ENCODE data around the gene TMEM18. TPM values are rescaled to one million over a fixed set of nuclear protein-coding genes. Genes with fewer than 3 reads are reported as not detected.

The TMEM18 gene
- total RNA-seq, 4 donors from 2014 or later: 8.7 to 27.3 (median 10.2) TPM

DNA sequence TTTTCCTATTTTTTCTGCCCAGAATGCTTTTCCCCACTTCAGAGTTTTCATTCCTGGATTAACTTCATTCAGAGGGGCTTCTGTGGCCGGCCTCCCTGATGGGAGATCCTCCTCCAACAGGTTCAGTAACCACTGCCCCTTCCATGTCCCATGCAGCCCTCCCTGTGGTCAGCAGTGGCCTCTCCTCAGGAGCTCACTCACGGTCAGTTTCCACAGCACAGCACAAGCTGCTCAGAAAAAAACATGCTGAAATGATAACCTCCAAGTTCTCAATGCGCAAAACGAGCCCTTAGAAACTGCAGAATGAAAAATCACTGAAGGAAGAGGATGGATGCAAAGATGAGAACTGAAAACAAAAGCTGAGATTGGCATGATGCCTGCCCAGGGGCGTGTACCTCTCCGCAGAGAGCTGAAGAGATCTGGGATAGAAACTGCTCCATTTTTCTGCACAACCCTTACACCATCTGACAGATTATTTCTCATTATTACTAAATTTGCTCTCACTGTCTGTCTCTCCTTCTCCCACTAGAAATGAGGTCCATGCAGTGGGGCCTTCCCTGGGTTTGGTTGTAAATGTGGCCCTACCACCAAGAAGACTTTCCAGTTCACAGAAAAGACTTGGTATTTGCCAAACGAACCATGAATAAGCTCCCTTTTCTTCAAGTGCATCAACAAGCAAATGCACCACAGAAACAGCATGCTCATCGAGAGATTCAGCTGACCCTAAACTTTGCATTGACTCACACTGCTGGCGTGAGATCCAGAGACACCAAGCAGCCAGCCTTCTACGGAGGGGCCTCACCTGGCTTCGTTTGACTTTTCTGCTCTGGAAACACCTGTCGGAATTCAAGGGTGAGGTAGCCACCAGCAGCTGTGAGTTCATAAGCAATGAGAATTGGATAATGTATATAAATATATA is 51.5 kb downstream of the TMEM18 start:
- peaks cover 0 to 7% (median 0%) of the 10 kb centered on the region in 4 donors for H3K27me3 ChIP-seq
- no peaks in the 10 kb centered on the region for H3K4me1 ChIP-seq
- no peak overlapping the region for H3K4me3 ChIP-seq
- no peak overlapping the region for H3K27ac ChIP-seq (replicated peaks in 1 of 4)
- no peaks in the 10 kb centered on the region for H3K36me3 ChIP-seq
- TF ChIP-seq, protein P1, sequence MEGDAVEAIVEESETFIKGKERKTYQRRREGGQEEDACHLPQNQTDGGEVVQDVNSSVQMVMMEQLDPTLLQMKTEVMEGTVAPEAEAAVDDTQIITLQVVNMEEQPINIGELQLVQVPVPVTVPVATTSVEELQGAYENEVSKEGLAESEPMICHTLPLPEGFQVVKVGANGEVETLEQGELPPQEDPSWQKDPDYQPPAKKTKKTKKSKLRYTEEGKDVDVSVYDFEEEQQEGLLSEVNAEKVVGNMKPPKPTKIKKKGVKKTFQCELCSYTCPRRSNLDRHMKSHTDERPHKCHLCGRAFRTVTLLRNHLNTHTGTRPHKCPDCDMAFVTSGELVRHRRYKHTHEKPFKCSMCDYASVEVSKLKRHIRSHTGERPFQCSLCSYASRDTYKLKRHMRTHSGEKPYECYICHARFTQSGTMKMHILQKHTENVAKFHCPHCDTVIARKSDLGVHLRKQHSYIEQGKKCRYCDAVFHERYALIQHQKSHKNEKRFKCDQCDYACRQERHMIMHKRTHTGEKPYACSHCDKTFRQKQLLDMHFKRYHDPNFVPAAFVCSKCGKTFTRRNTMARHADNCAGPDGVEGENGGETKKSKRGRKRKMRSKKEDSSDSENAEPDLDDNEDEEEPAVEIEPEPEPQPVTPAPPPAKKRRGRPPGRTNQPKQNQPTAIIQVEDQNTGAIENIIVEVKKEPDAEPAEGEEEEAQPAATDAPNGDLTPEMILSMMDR (IDR thresholded peaks at IDR 0.05): no peak
- no peak for TF ChIP-seq POLR2A (IDR thresholded peaks at IDR 0.05; ENCODE audit: low read depth)
- TF ChIP-seq POLR2AphosphoS5 (IDR thresholded peaks at IDR 0.05): no peak
- no peak for TF ChIP-seq EP300 (IDR thresholded peaks at IDR 0.05)
- WGBS: 75% methylated on average over 12 of the region's 12 CpGs
- no peaks in the 10 kb centered on the region for H3K9me3 ChIP-seq
- peak; percentile 64 for DNase-seq (ENCODE audit: extremely low spot score)
- intact Hi-C loops (cut with DNase I): no loop called here

DNA sequence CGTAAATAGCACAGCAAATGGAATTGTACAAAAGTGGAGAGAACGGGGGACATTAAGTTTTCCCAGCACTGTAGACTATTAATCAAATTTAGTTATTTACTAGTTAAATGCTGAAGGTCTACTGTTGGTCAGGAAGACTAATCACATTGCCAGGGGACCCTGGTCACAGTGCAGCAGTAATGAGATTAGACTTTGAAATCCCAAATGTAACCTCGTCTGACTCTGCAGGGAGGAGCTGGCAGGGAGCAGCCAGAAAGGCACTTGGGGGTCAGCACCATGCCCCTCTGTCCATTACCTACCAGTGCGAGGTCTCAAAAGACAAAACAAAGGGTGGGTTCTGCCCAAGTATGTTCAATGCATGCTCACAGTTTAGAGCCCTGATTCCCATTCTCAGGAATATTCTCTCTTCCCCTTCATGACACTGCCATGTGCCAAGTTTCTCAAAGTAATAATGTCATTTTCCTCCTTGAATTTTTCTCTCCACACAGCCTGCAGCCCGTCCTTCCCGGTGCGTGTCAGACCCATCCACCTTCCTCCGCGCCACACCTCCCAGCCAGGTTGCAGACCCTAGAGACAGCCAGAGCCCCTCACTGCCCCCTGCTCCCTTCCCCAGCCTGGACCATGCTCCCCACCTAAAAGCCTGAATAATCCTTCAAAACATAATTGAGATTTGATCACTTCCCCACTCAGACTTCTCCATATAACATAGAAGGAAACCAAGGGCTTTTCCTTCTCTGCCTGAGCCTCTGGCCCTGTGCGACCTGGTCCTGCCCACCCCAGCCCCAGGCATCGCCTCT is 52.5 kb downstream of the TMEM18 start:
- Histone ChIP-seq H3K4me3 (no peak overlapping the region), H3K27me3 (peaks cover 0 to 7% (median 0%) of the 10 kb centered on the region in 4 donors), H3K4me1 (no peaks in the 10 kb centered on the region), H3K36me3 (no peaks in the 10 kb centered on the region), H3K27ac (replicated peaks in 1 of 4) (no peak overlapping the region), H3K9me3 (no peaks in the 10 kb centered on the region)
- intact Hi-C loops (cut with DNase I): no loop called here
- TF ChIP-seq EP300 (IDR thresholded peaks at IDR 0.05) (no peak), POLR2AphosphoS5 (IDR thresholded peaks at IDR 0.05) (no peak), POLR2A (IDR thresholded peaks at IDR 0.05; ENCODE audit: low read depth) (no peak)
- TF ChIP-seq, protein P1 (IDR thresholded peaks at IDR 0.05): no peak
- WGBS: 81% methylated on average over 11 of the region's 11 CpGs
- DNase-seq (ENCODE audit: extremely low spot score): peak; percentile 80

DNA sequence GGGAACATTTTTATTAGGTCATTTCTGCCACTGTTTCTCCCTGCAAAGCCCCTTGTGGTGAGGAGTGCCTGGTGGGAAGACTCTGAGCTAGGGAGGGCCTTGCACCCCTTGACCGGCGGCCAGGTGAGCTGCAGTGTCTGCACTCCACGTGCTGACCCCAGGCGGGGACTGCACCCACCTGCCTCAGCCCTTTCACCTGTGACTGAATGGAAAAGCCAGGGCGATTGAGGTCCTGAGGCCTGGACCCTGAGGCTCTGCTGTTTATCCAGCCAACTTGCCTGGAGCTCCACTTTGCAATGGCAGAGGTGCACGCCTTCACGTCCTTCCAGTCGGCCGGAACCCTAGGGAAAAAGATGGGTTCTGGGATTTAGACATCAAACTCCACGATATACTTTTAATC is 53.1 kb downstream of the TMEM18 start:
- TF ChIP-seq EP300 (IDR thresholded peaks at IDR 0.05) (no peak), POLR2A (IDR thresholded peaks at IDR 0.05; ENCODE audit: low read depth) (no peak), POLR2AphosphoS5 (IDR thresholded peaks at IDR 0.05) (no peak)
- TF ChIP-seq, protein P1 (IDR thresholded peaks at IDR 0.05): no peak
- intact Hi-C loops (cut with DNase I): no loop called here
- Histone ChIP-seq H3K27ac (replicated peaks in 1 of 4) (no peak overlapping the region), H3K27me3 (peaks cover 0 to 7% (median 0%) of the 10 kb centered on the region in 4 donors), H3K36me3 (no peaks in the 10 kb centered on the region), H3K9me3 (peaks cover 0 to under 1% (median under 1%) of the 10 kb centered on the region in 4 donors), H3K4me3 (no peak overlapping the region), H3K4me1 (no peaks in the 10 kb centered on the region)
- 85% methylated on average over 10 of the region's 10 CpGs for WGBS
- peak; percentile 68 for DNase-seq (ENCODE audit: extremely low spot score)

DNA sequence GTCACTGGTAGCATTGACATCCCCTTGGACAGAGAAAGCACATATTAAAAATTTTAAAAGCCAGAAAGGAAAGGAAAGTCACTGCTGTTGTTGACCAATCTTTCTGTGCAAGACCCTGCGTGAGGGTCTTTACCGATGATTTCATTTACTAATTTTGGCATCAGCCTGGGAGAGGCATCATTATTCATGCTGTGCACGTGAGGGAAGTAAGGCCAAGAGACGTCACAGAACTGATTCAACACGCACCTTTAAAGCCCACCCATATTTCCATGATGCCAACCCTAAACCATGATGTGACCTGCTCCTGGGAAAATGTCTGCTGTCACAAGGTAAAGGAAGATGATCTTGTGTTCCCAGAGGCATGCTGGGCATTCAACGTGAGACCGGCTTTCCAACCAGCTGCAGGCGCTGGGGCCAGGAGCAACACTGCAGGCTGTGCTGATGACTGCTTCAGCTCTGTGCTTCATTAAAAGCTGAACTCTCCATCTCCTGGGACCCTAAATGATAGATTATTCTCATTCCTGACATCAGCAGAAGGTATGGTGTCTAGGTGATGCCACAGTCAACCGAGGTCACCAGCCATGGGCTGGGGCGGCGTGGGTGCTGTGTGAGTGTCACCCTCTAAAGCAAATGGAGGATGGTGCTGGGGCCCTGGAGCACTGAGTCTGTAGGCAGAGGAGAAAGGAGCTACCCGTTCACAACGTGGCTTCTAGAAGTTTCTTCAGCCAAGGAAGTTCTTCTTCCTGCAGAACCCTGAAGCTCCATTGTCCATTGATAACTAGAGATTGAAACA is 53.9 kb downstream of the TMEM18 start:
- peaks cover 0 to 9% (median 6%) of the 10 kb centered on the region in 4 donors for H3K9me3 ChIP-seq
- no peak overlapping the region for H3K27ac ChIP-seq (replicated peaks in 1 of 4)
- intact Hi-C loops (cut with DNase I): no loop called here
- no peaks in the 10 kb centered on the region for H3K27me3 ChIP-seq
- no peak overlapping the region for H3K4me3 ChIP-seq
- DNase-seq (ENCODE audit: extremely low spot score): peak; percentile 31
- TF ChIP-seq EP300 (IDR thresholded peaks at IDR 0.05): no peak
- TF ChIP-seq POLR2AphosphoS5 (IDR thresholded peaks at IDR 0.05): no peak
- TF ChIP-seq POLR2A (IDR thresholded peaks at IDR 0.05; ENCODE audit: low read depth): no peak
- TF ChIP-seq, protein P1 (IDR thresholded peaks at IDR 0.05): no peak
- H3K4me1 ChIP-seq: no peaks in the 10 kb centered on the region
- H3K36me3 ChIP-seq: no peaks in the 10 kb centered on the region
- WGBS: 91% methylated on average over 12 of the region's 13 CpGs

All from esophagus muscularis mucosa (tissue), 4 donors.